Activated T-cell treated with anti-CD3 and anti-CD28 coated beads, Interleukin-2, amount 50 U/mL, for 72 hours (primary cell): ENCODE data around the gene SLC9A2. TPM values are rescaled to one million over a fixed set of nuclear protein-coding genes. Genes with fewer than 3 reads are reported as not detected.

Experiments
- ATAC-seq, 2 donors: fragments of 150-1000 bp; cut with Tn5 transposase; replicated peaks in 1 of 2; 2 replicates each; pipeline ENCODE4 v1.10.0; 2021; ENCODE audit warnings: moderate library complexity in 2 of 2, mild to moderate bottlenecking in 1 of 2
- DNase-seq, 2 donors: peaks; one replicate each; pipeline ENCODE4 v3.0.0; 2021 to 2022; ENCODE audit warnings: mixed read lengths in 1 of 2
- H3K27ac Mint-ChIP-seq: one replicate; pipeline ENCODE4 v1.8.0; 2022; ENCODE audit warnings: mild to moderate bottlenecking, moderate library complexity, mixed read lengths
- H3K27me3 Mint-ChIP-seq: one replicate; pipeline ENCODE4 v1.8.0; 2022; ENCODE audit warnings: low read depth, mixed read lengths
- H3K36me3 Mint-ChIP-seq, 2 donors: one replicate each; pipeline ENCODE4 v1.8.0; 2022; ENCODE audit warnings: mixed read lengths in 2 of 2, mild to moderate bottlenecking in 1 of 2; ENCODE audit not compliant: insufficient read depth in 2 of 2
- H3K4me1 Mint-ChIP-seq: one replicate; pipeline ENCODE4 v1.8.0; 2022; ENCODE audit warnings: low read depth, mixed read lengths
- H3K4me3 Mint-ChIP-seq, 2 donors: one replicate each; pipeline ENCODE4 v1.8.0; 2022; ENCODE audit warnings: mild to moderate bottlenecking in 2 of 2, mixed read lengths in 2 of 2, moderate library complexity in 2 of 2
- H3K9me3 Mint-ChIP-seq, 2 donors: one replicate each; pipeline ENCODE4 v1.8.0; 2022; ENCODE audit warnings: mixed read lengths in 2 of 2
- total RNA-seq, 2 donors: library from RNA; stranded (reverse); gene quantifications; one replicate each; pipeline ENCODE4 v1.2.3, GENCODE V29; 2022

SLC9A2 gene
- total RNA-seq, 2 donors from 2014 or later, result 0.19 TPM; not detected in 1

DNA sequence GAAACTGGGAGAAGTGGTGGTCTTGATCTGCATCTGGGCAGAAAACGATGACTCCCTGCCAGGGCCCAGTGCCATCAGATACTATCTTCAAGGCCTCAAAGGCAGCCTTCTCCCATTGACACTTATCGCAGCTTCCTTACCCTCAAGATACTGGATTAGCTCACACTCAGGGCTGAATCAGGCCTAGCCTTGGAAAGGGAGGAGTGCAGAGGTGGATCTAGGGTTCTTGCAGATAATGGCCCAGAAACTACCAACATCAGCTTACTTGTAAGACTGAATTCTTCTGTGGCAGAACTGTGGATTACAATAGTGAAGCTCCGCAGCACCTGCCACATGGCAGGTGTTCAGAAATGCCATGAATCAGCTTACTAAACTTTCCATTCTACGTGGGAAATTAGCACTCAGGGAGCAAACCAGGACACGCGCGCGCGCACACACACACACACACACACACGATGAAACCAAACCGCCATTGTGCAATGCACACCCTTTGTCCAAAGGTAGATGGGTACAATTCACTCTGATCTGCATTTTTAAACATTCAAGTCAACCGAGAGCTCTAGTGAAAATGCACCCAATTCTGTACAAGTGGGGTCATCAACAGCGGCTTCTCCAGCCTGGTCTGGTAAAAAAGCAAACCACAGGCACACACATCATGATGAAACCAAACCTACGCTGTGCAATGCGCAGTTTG is 116.2 kb downstream of the SLC9A2 start:
- H3K27me3 Mint-ChIP-seq, result no peaks in the 10 kb centered on the region
- peaks cover 0 to 3% of the 10 kb centered on the region in 2 donors for H3K36me3 Mint-ChIP-seq
- H3K4me1 Mint-ChIP-seq, result peaks cover 35% of the 10 kb centered on the region
- no peak for DNase-seq
- H3K9me3 Mint-ChIP-seq, result no peaks in the 10 kb centered on the region
- peak overlapping the region; percentile 94 to 96 for H3K4me3 Mint-ChIP-seq
- peak overlapping the region; percentile 96 for H3K27ac Mint-ChIP-seq
- ATAC-seq, result no peak

DNA sequence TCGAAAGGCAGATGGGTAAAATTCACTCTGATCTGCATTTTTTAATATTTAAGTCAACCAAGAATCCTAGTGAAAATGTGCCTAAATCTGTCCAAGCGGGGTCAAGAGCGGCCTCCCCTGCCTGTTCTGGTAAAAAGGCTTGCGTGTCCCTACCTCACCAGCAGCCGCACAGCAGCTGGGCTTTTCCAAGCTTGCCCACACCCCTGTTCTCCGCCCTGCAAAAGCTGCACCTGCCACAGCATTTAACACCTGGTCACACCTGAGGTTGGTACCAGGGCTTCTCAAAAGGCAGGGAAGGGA is 116.7 kb downstream of the SLC9A2 start:
- H3K27me3 Mint-ChIP-seq, result no peaks in the 10 kb centered on the region
- peaks cover 35% of the 10 kb centered on the region for H3K4me1 Mint-ChIP-seq
- H3K4me3 Mint-ChIP-seq, result peak overlapping the region; percentile 94 to 96
- no peaks in the 10 kb centered on the region for H3K9me3 Mint-ChIP-seq
- H3K36me3 Mint-ChIP-seq, result peaks cover 0 to 3% of the 10 kb centered on the region in 2 donors
- H3K27ac Mint-ChIP-seq, result peak overlapping the region; percentile 96
- DNase-seq, result no peak
- ATAC-seq, result peak; percentile 12 to 28

DNA sequence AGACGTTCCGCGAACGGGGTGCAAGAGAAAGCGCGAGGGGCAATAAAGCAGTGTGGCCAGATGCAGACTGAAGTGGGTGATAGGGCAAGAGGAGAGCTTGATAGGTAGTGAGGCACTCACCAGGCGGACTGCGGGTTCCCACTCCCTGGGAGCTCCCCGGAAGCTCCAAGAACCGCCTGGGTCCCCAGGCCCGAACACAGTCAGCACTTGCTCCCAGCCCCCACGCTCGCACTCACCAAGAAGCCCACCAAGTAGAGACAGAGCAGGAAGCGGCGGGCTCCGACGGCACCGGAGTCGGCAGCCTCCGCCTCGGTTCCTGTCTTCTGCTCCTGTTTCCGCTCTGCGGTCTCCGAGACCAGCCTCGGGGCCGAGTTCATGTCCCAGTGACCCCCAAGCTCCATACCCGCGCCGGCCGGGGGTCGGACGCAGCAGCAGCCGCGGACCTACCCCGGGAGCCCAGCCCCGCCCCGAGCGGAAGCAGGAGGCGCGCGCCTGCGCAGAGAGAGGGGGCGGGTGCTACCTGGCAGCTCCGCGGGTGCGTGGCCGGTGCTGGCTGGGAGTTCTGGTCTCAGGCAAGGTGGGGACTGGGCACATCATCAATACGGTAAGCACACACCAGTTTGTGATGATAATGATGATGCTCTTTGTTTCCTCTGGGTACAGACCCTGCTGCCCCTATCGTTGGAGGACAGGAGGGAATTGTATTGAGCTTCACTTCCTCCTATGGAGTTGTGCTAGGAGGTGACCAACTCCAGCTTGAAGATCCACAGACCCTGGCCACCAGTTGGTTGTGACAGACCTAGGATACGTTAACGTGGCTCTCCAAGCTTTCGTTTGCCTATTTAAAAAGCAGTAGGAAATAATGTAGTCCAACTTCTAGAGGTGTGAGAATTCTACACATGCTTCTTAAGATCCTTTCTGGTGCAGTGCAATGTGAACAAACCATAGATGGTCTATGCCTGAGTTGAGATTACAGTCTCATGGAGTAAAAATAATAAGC is 117.4 kb downstream of the SLC9A2 start:
- no peaks in the 10 kb centered on the region for H3K27me3 Mint-ChIP-seq
- H3K4me3 Mint-ChIP-seq, result peak overlapping the region; percentile 94 to 96
- peak overlapping the region; percentile 96 for H3K27ac Mint-ChIP-seq
- H3K36me3 Mint-ChIP-seq, result peaks cover 0 to 2% of the 10 kb centered on the region in 2 donors
- peak; percentile 97 to 98 for ATAC-seq
- peak; percentile 92 to 93 for DNase-seq
- no peaks in the 10 kb centered on the region for H3K9me3 Mint-ChIP-seq
- peaks cover 35% of the 10 kb centered on the region for H3K4me1 Mint-ChIP-seq

DNA sequence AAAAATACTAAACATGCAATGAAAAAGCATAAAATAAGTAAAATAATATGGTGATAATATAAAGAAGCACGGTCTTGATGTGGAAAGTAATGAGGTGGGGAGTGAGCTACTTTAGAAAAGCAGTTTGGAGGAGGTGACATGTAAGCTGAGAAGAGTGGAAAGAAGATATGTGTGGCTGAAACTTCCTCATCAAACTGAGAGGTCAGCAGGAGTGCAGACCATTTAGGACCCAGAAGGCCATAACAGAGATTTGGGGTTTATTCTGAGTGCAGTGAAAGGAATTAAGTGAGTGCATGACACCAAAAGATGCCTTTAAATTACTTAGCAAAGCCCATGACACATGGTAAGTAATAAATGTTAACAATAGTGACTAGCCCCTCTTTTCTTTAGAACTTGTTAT is 118.1 kb downstream of the SLC9A2 start:
- H3K9me3 Mint-ChIP-seq, result no peaks in the 10 kb centered on the region
- no peak for DNase-seq
- H3K36me3 Mint-ChIP-seq, result no peaks in the 10 kb centered on the region
- peak overlapping the region; percentile 94 to 96 for H3K4me3 Mint-ChIP-seq
- H3K4me1 Mint-ChIP-seq, result peaks cover 35% of the 10 kb centered on the region
- no peak for ATAC-seq
- peak overlapping the region; percentile 96 for H3K27ac Mint-ChIP-seq
- H3K27me3 Mint-ChIP-seq, result no peaks in the 10 kb centered on the region

DNA sequence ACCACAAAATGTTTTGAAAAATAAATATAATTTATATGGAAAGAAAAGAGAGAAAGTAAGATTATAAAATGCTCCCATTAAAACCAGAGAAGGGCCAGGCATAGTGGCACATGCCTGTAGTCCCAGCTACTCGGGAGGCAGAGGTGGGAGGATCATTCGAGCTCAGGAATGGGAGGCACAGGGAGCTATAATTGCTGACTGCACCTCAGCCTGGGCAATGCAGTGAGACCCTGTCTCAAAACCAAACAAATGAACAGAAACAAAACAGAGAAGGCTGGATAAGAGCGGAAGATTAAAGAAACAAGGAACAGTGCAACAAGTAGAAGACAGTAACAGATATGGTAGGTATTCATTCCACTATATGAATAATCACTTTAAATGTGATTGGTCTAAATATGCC is 123.9 kb downstream of the SLC9A2 start:
- H3K27me3 Mint-ChIP-seq, result no peaks in the 10 kb centered on the region
- H3K9me3 Mint-ChIP-seq, result no peaks in the 10 kb centered on the region
- H3K4me1 Mint-ChIP-seq, result peaks cover 1% of the 10 kb centered on the region
- DNase-seq (no peak), ATAC-seq (no peak)
- H3K27ac Mint-ChIP-seq, result no peak overlapping the region
- peaks cover 0 to 2% of the 10 kb centered on the region in 2 donors for H3K36me3 Mint-ChIP-seq
- H3K4me3 Mint-ChIP-seq, result no peak overlapping the region

DNA sequence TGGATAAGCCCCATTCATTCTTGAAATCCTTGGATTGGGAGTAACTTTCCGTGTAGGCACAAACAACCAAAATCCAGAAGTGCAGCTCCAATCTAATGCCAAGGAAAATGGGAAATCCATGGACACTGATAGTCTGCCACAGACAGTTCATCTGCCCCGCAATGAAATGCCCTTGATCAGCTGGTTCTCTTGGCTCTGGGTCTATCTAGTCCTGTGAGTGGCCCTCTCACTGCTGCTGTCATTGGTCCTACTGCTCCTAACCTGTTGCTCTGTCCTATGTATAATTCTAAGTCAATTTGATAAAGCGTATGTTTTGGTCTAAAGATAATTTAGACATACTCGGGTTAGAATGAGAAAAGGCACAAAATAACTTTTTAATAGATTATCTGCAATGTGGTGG is 128.8 kb downstream of the SLC9A2 start:
- ATAC-seq (no peak), DNase-seq (no peak)
- peaks cover 0 to 2% of the 10 kb centered on the region in 2 donors for H3K36me3 Mint-ChIP-seq
- no peak overlapping the region for H3K27ac Mint-ChIP-seq
- no peak overlapping the region for H3K4me3 Mint-ChIP-seq
- no peaks in the 10 kb centered on the region for H3K9me3 Mint-ChIP-seq
- H3K27me3 Mint-ChIP-seq, result no peaks in the 10 kb centered on the region
- H3K4me1 Mint-ChIP-seq, result no peaks in the 10 kb centered on the region

DNA sequence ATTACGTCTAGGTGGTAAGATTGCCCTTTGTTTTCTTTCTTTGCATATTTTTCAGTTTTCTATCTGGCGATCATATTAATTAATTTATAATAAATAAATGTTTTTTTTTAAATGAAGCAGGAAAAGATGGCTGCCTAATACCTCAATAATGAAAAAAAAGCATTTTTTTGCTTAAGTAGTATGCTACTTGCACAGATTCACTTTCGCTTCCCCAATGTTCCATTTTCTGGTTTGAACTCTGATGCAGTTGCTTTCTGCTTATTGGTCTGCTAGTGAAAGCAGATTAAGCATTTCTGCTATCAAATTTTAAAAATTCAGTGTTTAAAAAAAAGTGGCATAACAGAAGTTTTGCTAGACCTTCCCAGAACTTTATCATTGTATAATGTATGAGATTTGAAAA is 130.6 kb downstream of the SLC9A2 start:
- no peaks in the 10 kb centered on the region for H3K4me1 Mint-ChIP-seq
- no peak overlapping the region for H3K27ac Mint-ChIP-seq
- DNase-seq, result no peak

DNA sequence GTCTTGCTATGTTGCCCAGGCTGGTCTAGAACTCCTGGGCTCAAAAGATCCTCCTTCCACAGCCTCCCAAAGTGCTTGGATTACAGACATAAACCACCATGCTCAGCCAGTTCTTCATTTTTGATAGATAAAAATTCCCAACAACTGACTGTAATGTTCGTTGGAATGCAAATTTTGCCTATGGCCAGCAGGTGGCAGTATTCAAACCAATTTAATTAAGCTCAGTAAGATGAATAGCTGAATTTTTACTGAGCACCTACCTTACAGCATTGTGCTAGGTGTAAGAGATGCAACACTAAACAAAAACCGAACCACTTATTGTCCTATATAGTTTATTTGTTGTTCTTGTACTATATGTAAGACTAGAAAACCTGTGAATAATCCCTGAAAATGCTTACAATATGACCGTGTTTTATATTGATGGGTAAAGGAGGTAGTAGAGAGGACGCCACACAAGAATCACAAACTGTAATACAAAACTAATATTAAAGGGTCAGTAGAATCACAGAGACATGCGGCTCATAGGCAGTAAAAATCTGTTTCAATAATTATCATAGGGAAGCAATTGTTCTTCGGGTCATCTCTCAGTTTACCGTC is 134.3 kb downstream of the SLC9A2 start:
- Mint-ChIP-seq H3K27me3 (no peaks in the 10 kb centered on the region), H3K4me1 (no peaks in the 10 kb centered on the region), H3K4me3 (no peak overlapping the region), H3K27ac (no peak overlapping the region), H3K9me3 (no peaks in the 10 kb centered on the region), H3K36me3 (no peaks in the 10 kb centered on the region)
- DNase-seq (peak; percentile 2 to 20), ATAC-seq (no peak)

More for the DNA sequence above, 130.6 kb downstream of the SLC9A2 start:
- no peak for ATAC-seq
- Mint-ChIP-seq H3K4me3 (no peak overlapping the region), H3K27me3 (no peaks in the 10 kb centered on the region), H3K9me3 (no peaks in the 10 kb centered on the region), H3K36me3 (no peaks in the 10 kb centered on the region)

DNA sequence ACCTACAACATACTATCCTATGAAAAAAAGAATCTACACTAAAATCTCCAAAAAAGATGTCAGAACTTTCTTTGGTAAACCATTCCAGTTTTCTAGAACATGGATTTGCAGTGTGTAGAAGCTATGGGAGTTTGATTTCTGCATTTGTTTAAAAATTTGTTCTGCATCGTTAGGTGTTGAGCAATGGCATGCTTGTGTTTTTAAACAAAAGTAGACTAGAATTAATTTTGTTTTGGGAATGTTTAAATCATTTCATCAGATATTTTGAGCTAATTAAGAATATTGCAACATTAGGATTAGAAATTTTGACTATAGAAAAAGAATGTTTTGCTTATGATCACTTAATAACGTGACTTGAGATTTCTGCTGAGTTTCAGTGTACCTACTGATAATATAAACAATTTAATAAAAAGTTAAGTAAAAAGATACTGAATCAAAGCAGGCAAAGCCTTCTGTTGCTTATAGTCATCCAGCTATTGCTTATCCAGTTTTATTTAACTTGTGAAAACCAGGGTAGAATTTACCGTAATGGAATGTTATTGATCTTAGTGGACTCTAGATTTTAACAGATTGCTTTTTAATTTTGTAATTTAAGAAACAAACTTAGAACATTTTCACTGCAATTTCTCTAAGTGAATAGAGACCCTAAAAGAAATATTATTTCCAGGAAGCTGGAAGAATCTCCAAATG is 135.2 kb downstream of the SLC9A2 start:
- H3K4me3 Mint-ChIP-seq, result no peak overlapping the region

DNA sequence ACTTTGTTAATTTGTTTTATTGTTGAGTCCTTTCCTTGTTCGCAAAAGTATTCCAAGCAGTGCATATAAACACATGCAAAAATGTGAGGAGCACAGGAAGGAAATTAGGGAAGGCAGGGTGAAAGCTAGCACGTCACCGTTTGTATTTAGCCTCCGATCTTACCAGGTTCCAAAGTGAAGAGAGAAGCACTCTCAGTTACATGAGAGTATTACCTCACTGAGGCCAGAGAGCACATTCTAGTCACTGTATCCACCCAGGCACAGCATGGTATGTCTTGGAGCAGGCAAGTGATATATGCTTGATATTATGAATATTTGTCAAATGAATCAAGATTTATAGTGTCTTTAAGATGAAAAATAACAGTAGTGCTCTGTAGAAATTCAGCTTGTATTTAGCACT is 135.9 kb downstream of the SLC9A2 start:
- no peak for ATAC-seq

More for the DNA sequence above, 135.2 kb downstream of the SLC9A2 start:
- DNase-seq, result no peak
- ATAC-seq, result no peak
- Mint-ChIP-seq H3K27me3 (no peaks in the 10 kb centered on the region), H3K4me1 (no peaks in the 10 kb centered on the region), H3K36me3 (no peaks in the 10 kb centered on the region), H3K9me3 (no peaks in the 10 kb centered on the region), H3K27ac (no peak overlapping the region)

DNA sequence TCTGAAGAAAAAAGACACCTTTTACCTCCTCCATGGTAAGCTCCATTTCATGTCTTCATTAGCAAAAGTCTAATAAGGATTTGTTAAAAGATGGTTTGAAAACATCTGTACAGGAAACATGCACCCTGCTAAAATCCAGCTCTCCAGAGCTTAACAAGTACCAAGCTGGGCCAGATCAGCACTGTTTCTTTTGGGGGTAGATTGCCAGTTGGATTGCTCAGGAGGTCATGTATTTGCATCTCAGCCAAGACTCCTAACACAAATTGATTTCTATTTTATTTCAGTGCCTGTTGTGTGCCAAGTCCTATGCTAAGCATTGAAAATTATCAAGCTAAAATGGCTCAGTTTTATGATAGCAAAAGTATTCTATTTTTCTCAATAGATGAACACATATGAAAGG is 139.1 kb downstream of the SLC9A2 start:
- ATAC-seq (no peak), DNase-seq (no peak)
- Mint-ChIP-seq H3K27ac (no peak overlapping the region), H3K36me3 (peaks cover 0 to 1% of the 10 kb centered on the region in 2 donors), H3K4me3 (no peak overlapping the region), H3K4me1 (no peaks in the 10 kb centered on the region), H3K27me3 (no peaks in the 10 kb centered on the region), H3K9me3 (no peaks in the 10 kb centered on the region)

More for the DNA sequence above, 135.9 kb downstream of the SLC9A2 start:
- Mint-ChIP-seq H3K4me1 (no peaks in the 10 kb centered on the region), H3K9me3 (no peaks in the 10 kb centered on the region), H3K36me3 (no peaks in the 10 kb centered on the region), H3K27me3 (no peaks in the 10 kb centered on the region), H3K27ac (no peak overlapping the region), H3K4me3 (no peak overlapping the region)
- no peak for DNase-seq
